Liver (tissue), 3 donors: ENCODE data around the gene ANGPTL4.
"Not testable (repeated sequence)": the region's sequence is repeated elsewhere in the genome, so short reads cannot be mapped to it uniquely, and the experiment has no call there.

ENCODE experiments used
- CTCF ChIP-seq: fragments of 150-350 bp; IDR thresholded peaks from 2 replicates; pipeline ENCODE4 v1.5.1; 2017; ENCODE audit warnings: improper control_type of control experiment, low read depth, low read length; ENCODE audit not compliant: missing input control
- HNF4A ChIP-seq, 2 donors: conservative IDR thresholded peaks; 2 replicates each; pipeline ENCODE4 v1.6.1; 2016; ENCODE audit warnings: antibody characterized with exemption in 2 of 2, mild to moderate bottlenecking in 2 of 2
- JUND ChIP-seq, 2 donors: IDR thresholded peaks; 2 replicates each; pipeline ENCODE4 v1.6.1; 2016; ENCODE audit warnings: antibody characterized with exemption in 2 of 2
- NR2F2 ChIP-seq: IDR thresholded peaks from 2 replicates; pipeline ENCODE4 v1.6.1; 2016; ENCODE audit warnings: antibody characterized with exemption
- RAD21 ChIP-seq, 2 donors: IDR thresholded peaks; 2 replicates each; pipeline ENCODE4 v1.6.1; 2016; ENCODE audit warnings: antibody characterized with exemption in 2 of 2, mild to moderate bottlenecking in 2 of 2
- REST ChIP-seq: IDR thresholded peaks from 2 replicates; pipeline ENCODE4 v1.6.1; 2016; ENCODE audit warnings: antibody characterized with exemption, mild to moderate bottlenecking
- SP1 ChIP-seq: IDR thresholded peaks from 2 replicates; pipeline ENCODE4 v1.6.1; 2018; ENCODE audit warnings: antibody characterized with exemption, mild to moderate bottlenecking
- TAF1 ChIP-seq: conservative IDR thresholded peaks from 2 replicates; pipeline ENCODE4 v1.6.1; 2016; ENCODE audit warnings: antibody characterized with exemption, mild to moderate bottlenecking
- YY1 ChIP-seq: IDR thresholded peaks from 2 replicates; pipeline ENCODE4 v1.6.1; 2016; ENCODE audit warnings: antibody characterized with exemption, mild to moderate bottlenecking
- donor health status: healthy.
- donor health status: healthy.

DNA sequence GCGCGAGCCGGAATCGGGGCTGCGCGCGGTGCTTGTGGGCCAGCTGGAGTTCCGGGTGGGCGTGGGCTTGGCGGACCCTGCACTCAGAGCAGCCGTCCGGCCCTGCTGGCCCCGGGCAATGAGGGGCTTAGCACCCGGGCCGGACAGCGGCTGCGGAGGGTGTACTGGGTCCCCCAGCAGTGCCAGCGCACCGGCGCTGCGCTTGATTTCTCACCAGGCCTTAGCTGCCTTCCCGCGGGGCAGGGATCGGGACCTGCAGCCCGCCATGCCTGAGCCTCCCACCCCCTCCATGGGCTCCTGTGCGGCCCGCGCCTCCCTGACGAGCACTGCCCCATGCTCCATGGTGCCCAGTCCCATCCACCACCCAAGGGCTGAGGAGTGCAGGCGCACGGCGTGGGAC lies 11.8 kb downstream of the ANGPTL4 start:
- not testable (repeated sequence) for TF ChIP-seq CTCF; SP1; JUND (IDR thresholded peaks at IDR 0.05); NR2F2; TAF1; HNF4A (conservative IDR thresholded peaks at IDR 0.05); YY1; RAD21 (IDR thresholded peaks at IDR 0.05); REST
